SJCRH30 (cell line): ENCODE results near the gene ABHD10. TPM values are rescaled to one million over a fixed set of nuclear protein-coding genes. Genes with fewer than 3 reads are reported as not detected.
A peak's percentile ranks its signal among the peaks of the same experiment; 100 is the strongest.

ENCODE experiments used
- DNase-seq, 2 experiments: peaks; one replicate each; pipeline ENCODE4 v3.0.0-alpha.2; 2015 to 2020
- H3K27ac ChIP-seq: fragments of 250-450 bp; sonication (Bioruptor Pico); 2 replicates; pipeline ENCODE4 v1.5.1; 2020; ENCODE audit warnings: mild to moderate bottlenecking, moderate library complexity
- H3K27me3 ChIP-seq: fragments of 250-450 bp; sonication (Bioruptor Pico); 2 replicates; pipeline ENCODE4 v1.5.1; 2020; ENCODE audit warnings: mild to moderate bottlenecking, moderate library complexity
- H3K36me3 ChIP-seq: fragments of 250-450 bp; sonication (Bioruptor Pico); 2 replicates; pipeline ENCODE4 v1.5.1; 2020; ENCODE audit warnings: mild to moderate bottlenecking, moderate library complexity
- H3K4me1 ChIP-seq: fragments of 250-450 bp; sonication (Bioruptor Pico); 2 replicates; pipeline ENCODE4 v1.5.1; 2020; ENCODE audit warnings: mild to moderate bottlenecking, moderate library complexity
- H3K4me3 ChIP-seq: fragments of 250-450 bp; sonication (Bioruptor Pico); 2 replicates; pipeline ENCODE4 v1.5.1; 2020; ENCODE audit warnings: mild to moderate bottlenecking, moderate library complexity
- H3K9me3 ChIP-seq: fragments of 250-450 bp; sonication (Bioruptor Pico); replicated peaks from 2 replicates; pipeline ENCODE4 v1.5.1; 2020; ENCODE audit warnings: mild to moderate bottlenecking, moderate library complexity
- total RNA-seq: library from RNA; depleted of rRNA; stranded (reverse); fragments of >200 nt; shearing (Covaris generic); gene quantifications from 2 replicates; pipeline ENCODE4 v1.2.3, GENCODE V29; 2014; rRNA removed

Gene ABHD10
- total RNA-seq: 37.4 and 48.7 TPM in 2 replicates

DNA sequence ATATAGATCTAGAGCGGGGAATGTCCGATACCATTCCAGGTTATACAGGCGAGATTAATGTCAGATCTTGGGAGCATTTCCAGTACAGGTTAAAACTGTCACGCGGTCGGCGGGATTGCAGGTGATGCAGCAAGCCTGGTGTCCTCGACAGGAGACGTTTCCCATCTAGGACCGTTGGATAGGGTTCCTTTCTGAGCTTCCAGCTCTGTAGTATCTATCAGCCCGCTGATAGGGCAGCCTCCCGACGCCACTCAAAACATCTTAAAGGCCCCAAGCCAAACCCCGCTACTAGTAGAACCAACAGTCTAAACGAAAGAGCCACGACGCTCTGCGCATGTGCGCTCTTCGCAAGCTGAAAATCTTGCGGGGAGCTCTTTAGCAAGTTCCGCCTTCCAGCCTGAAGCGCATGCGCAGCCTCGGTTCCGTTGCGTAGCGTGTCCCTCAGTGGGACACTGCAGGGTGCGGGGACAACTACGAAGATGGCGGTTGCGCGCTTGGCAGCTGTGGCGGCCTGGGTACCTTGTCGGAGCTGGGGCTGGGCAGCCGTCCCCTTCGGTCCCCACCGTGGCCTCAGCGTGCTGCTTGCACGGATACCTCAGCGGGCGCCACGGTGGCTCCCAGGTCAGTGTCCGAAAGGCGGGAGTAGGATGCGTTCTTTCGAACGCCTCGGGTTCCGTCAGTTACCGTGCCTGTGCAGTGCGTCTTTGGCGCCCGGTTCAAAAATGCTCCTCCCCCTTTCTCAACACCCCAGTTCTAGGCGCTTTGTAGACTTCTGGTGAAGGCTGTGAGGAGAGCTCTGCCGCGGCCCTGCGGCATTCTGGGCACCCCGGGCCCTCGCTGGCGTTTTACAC lies at the start of gene ABHD10:
Gene ABHD10 (plus strand): TSS at position 444 of the 851 bp plus-strand sequence. CDS start 36 bp downstream, at position 480.
- Histone ChIP-seq H3K27ac (peak within 1 kb of the TSS; percentile 70), H3K36me3 (peaks cover 17% of the 10 kb centered on the region), H3K4me1 (peaks cover 6% of the 10 kb centered on the region; the same call in 1 of the 2 replicates), H3K9me3 (no peaks in the 10 kb centered on the region), H3K27me3 (no peaks in the 10 kb centered on the region), H3K4me3 (peak within 1 kb of the TSS; percentile 88)
- DNase-seq: peak; percentile 98 to 99

DNA sequence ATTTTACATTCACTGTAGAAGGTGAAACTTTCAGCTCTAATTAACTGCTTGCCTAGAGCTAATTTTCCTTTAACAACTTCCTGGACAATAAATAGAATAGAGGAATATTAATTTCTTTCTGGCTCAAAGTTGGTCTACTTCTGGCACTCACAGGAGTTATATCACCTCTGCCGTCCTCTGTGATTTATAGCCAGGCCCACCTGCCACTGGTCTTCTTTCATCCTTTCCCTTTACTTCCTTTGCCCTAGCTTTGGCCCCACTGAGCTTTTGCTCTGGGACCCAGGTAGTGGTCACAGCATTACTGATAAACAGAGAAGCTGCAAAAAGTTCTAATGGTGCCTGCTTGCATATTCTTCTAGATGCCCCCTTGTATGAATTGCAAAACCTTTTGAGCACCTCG lies 49.3 kb upstream of the ABHD10 start:
- H3K36me3 ChIP-seq: peaks cover 77% of the 10 kb centered on the region
- H3K9me3 ChIP-seq: no peaks in the 10 kb centered on the region
- peak in 1 of 2 experiments; percentile 51 for DNase-seq
- peaks cover 27% of the 10 kb centered on the region for H3K4me1 ChIP-seq
- no peak overlapping the region for H3K4me3 ChIP-seq
- no peak overlapping the region for H3K27ac ChIP-seq
- no peaks in the 10 kb centered on the region for H3K27me3 ChIP-seq

DNA sequence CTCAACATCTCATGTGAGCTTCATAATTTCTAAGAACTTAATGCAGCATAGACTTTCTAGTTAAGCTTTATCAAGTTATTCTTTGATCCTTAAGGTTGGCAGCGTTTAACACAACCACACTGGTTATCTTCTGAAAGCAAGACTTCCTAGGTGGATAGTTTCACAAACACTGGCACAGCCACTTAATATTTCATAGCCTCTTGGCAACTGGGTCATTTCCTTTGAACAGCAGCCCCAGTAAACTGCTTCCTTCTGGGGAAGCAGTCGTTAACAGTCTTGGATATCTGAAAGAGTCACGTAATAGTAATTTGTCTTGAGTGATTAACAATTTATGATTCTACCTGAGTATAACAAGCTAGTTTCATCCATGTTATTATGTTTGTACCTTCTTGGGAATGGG lies 45.9 kb upstream of the ABHD10 start:
- Histone ChIP-seq H3K4me3 (no peak overlapping the region), H3K9me3 (no peaks in the 10 kb centered on the region), H3K27me3 (no peaks in the 10 kb centered on the region), H3K4me1 (peaks cover 28% of the 10 kb centered on the region), H3K36me3 (peaks cover 81% of the 10 kb centered on the region), H3K27ac (no peak overlapping the region)
- DNase-seq: no peak

DNA sequence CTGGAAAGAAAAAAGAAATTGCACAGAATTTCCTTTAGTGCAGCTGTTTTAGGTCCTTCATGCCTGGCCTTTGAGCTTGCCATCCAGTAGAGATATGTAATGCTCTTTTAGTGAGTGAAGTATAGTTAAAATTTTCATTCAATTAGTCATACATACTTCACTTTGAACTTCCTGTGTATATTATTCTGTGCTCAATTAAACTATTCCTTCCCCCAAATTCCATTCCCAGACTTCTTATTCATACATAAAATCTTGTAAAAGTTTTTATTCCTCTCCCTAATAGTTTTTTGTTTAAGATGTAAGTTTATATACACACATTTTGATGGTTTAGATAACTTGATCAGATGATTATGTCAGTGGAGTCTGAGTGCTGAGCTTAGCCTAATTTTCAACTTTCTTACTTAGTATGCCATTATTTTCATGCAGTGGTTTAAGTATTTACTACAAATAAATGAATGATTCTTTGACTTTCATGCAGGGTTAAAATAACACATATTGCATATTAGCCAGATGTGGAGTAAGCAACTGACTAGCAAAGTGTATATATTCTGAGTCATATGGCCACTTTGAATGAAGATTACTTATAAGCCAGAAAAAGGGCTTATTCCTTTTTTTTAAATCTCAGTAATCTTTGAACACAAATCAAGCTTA lies 42.5 kb upstream of the ABHD10 start:
- Histone ChIP-seq H3K27me3 (no peaks in the 10 kb centered on the region), H3K4me3 (no peak overlapping the region), H3K36me3 (peaks cover 90% of the 10 kb centered on the region), H3K9me3 (no peaks in the 10 kb centered on the region), H3K4me1 (peaks cover 36% of the 10 kb centered on the region), H3K27ac (peak overlapping the region; percentile 81)
- peak; percentile 23 to 55 for DNase-seq

DNA sequence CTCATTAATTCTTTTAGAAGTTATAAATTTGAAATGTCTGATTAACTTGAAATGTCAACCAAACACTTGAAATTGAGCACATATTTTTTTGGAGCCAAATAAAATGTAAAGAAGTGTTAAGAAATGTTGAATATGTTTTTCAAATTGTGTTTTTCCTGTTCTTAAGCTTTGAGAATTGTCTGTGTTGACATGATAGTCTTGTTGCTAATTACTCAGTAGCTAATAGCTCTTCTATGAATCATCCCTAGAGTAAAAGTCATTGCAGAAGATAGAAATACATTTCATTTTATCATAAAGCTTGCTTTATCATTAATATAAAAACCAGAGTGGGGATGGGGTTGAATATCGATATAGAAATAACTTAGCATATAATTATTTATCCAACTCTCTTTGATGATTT lies 41.9 kb upstream of the ABHD10 start:
- H3K36me3 ChIP-seq: peaks cover 89% of the 10 kb centered on the region
- H3K4me1 ChIP-seq: peaks cover 36% of the 10 kb centered on the region
- H3K4me3 ChIP-seq: no peak overlapping the region
- no peak for DNase-seq
- H3K27me3 ChIP-seq: no peaks in the 10 kb centered on the region
- no peaks in the 10 kb centered on the region for H3K9me3 ChIP-seq
- peak overlapping the region; percentile 81 for H3K27ac ChIP-seq

DNA sequence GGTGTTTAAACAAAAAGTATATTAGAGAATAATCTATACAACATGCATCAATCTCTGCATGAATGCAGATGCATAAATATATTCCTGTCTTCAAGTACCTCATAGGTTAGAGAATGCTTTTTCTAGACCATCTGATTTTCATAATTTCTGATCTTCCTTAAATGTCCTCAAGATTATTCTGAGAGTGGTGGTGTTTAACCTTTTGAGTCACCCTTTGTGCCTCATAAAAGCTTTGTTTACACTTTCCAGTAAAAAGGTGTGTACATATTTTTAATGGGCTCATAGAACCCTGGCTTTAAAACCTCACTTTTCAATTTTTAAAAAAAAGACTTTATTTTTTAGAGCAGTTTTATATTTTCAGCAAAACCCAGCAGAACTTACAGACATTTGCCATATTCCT lies 41.0 kb upstream of the ABHD10 start:
- no peak for DNase-seq

DNA sequence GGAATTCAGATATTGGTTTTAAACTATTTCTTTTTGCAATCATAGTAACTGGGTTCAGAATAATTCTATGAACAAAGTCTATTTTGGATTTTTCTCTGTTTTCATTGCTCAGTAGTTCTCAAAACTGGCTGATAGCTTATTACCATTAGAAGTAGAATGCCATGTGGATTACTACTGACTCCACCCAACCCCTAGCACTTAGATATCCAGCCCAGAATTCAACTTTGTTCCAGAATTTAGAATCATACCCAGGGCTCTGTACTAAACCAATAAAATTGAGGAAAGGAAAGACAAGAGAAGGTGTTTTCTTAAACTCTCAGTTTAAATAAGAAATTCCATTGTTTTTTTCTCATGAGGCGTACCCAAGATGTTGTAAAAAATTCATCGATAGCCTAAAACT lies 39.0 kb upstream of the ABHD10 start:
- Histone ChIP-seq H3K4me1 (peaks cover 31% of the 10 kb centered on the region), H3K4me3 (no peak overlapping the region), H3K9me3 (no peaks in the 10 kb centered on the region), H3K27me3 (no peaks in the 10 kb centered on the region), H3K27ac (no peak overlapping the region), H3K36me3 (peaks cover 85% of the 10 kb centered on the region)
- DNase-seq: no peak

More for the DNA sequence above, 41.0 kb upstream of the ABHD10 start:
- no peak overlapping the region for H3K27ac ChIP-seq
- no peaks in the 10 kb centered on the region for H3K27me3 ChIP-seq
- no peak overlapping the region for H3K4me3 ChIP-seq
- H3K4me1 ChIP-seq: peaks cover 36% of the 10 kb centered on the region
- no peaks in the 10 kb centered on the region for H3K9me3 ChIP-seq
- H3K36me3 ChIP-seq: peaks cover 88% of the 10 kb centered on the region

DNA sequence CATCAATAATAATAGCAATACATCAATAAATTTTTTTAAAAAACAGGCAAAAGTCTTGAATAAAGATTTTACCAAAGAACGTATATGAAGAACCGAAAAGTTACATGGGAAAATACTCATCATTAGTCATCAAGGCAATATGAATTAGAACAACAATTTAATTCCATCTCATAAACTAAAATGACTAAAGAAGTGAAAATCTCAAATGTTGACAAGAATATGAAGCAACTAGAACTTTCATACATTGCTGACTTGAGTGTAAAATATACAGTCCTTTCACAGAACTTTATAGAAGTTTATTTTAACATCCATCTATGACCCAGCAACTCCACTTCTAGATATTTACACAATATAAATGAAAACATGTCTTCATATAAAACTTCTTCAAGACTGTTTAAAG lies 35.3 kb upstream of the ABHD10 start:
- no peaks in the 10 kb centered on the region for H3K27me3 ChIP-seq
- no peak overlapping the region for H3K27ac ChIP-seq
- no peaks in the 10 kb centered on the region for H3K9me3 ChIP-seq
- no peak for DNase-seq
- H3K4me3 ChIP-seq: no peak overlapping the region
- peaks cover 8% of the 10 kb centered on the region; the same call in 1 of the 2 replicates for H3K4me1 ChIP-seq
- H3K36me3 ChIP-seq: peaks cover 87% of the 10 kb centered on the region

DNA sequence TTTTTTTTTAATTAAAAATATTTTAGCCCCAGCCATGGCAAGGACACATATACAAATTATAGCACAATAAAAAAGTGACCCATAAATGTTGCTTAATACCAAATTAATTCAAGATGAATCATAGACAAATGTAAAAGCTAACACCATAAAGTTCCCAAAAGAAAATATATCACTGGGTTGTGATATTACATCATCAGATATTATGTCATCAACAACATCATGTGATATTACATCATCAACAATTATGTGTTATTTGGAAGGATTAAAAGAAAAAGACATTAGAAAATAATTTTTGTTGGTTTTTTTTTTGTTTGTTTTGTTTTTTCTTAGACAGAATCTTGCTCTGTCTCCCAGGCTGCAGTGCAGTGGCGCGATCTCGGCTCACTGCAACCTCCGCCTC lies 34.5 kb upstream of the ABHD10 start:
- peaks cover 87% of the 10 kb centered on the region for H3K36me3 ChIP-seq

DNA sequence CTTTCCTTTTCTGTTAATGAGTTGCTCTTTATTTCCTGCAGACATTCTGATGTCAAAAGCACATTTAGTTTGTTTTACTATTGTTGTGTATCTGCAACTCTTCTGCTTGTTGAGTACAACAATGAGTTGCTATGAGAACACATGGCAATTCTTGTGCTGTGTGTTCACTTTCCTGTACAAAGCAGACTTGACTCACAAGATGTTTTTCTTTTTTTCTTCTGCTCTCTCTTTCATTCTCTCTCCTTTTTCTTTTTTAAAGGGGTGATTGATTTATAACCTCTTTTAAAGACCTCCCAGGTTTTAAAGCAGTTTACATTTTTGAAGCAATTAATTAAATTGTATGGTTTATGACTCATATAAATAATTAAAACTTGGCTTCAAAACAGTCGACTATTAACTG lies 31.6 kb upstream of the ABHD10 start:
- Histone ChIP-seq H3K4me3 (no peak overlapping the region), H3K4me1 (no peaks in the 10 kb centered on the region), H3K27me3 (no peaks in the 10 kb centered on the region), H3K36me3 (peaks cover 79% of the 10 kb centered on the region), H3K27ac (no peak overlapping the region), H3K9me3 (no peaks in the 10 kb centered on the region)
- DNase-seq: no peak

More for the DNA sequence above, 34.5 kb upstream of the ABHD10 start:
- DNase-seq: no peak
- Histone ChIP-seq H3K9me3 (no peaks in the 10 kb centered on the region), H3K27me3 (no peaks in the 10 kb centered on the region), H3K4me3 (no peak overlapping the region), H3K4me1 (peaks cover 5% of the 10 kb centered on the region; the same call in 1 of the 2 replicates), H3K27ac (no peak overlapping the region)

DNA sequence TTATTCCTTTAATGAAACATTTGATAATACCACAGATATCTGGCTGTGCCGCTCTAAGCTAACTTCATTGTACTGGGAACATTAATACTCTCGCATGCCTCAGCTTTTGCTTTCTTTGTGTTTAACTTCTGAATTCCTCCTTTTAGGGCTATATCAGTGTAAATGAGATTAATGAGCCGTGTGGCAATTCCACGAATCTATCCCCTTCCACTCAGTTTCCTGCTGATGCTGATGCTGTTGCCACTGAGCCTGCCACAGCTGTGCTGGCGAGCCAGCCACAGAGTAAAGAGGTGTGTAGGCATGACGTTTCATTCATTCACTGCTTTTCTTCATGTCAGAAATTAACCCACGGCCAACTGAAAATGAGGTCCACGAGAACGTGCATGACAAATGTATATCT lies 30.0 kb upstream of the ABHD10 start:
- H3K36me3 ChIP-seq: peaks cover 78% of the 10 kb centered on the region
- no peak overlapping the region for H3K4me3 ChIP-seq
- no peak overlapping the region for H3K27ac ChIP-seq
- no peak for DNase-seq
- H3K27me3 ChIP-seq: no peaks in the 10 kb centered on the region
- no peaks in the 10 kb centered on the region for H3K9me3 ChIP-seq
- H3K4me1 ChIP-seq: no peaks in the 10 kb centered on the region

DNA sequence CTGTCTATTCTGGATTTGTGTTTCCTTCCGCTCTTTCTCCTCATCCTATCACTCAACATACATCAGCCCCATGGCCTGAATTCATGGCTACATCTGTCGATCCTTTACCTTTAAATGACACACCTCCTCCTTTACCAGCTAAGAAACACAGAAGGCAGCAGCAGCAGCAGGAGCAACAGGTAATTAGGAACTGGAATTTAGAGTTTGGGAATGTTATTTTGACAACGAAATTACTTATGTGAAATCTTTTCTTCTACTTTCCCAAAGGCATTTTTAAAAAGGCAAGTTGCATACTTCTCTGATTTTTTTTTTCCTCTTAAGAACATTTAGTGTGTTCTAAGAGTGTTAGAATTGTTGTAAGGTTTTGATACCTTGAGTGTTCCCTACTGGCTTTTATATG lies 29.1 kb upstream of the ABHD10 start:
- peaks cover 79% of the 10 kb centered on the region for H3K36me3 ChIP-seq
- no peak overlapping the region for H3K27ac ChIP-seq
- H3K27me3 ChIP-seq: no peaks in the 10 kb centered on the region
- no peak overlapping the region for H3K4me3 ChIP-seq
- no peaks in the 10 kb centered on the region for H3K4me1 ChIP-seq
- no peaks in the 10 kb centered on the region for H3K9me3 ChIP-seq
- DNase-seq: no peak

DNA sequence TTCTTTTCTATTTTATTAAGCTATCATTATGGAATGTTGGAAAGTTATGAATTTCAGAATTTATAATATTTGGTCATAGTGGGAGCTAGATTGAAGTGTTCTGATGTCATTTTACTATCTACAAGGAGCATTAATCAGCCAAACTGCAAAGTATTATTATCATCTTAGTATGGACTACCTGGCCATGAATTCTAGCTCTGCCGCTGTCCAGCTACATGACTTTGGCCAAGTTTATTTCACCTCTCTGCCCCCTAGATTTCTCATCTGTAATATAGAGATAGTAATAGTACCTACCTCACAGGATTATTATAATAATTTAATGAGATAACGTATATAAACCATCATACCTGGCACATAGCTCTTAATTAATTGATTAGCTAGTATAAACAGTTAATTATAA lies 27.8 kb upstream of the ABHD10 start:
- DNase-seq: no peak
- no peaks in the 10 kb centered on the region for H3K27me3 ChIP-seq
- no peak overlapping the region for H3K4me3 ChIP-seq
- no peak overlapping the region for H3K27ac ChIP-seq
- peaks cover 73% of the 10 kb centered on the region for H3K36me3 ChIP-seq
- H3K4me1 ChIP-seq: peaks cover 2% of the 10 kb centered on the region; the same call in 1 of the 2 replicates
- no peaks in the 10 kb centered on the region for H3K9me3 ChIP-seq

DNA sequence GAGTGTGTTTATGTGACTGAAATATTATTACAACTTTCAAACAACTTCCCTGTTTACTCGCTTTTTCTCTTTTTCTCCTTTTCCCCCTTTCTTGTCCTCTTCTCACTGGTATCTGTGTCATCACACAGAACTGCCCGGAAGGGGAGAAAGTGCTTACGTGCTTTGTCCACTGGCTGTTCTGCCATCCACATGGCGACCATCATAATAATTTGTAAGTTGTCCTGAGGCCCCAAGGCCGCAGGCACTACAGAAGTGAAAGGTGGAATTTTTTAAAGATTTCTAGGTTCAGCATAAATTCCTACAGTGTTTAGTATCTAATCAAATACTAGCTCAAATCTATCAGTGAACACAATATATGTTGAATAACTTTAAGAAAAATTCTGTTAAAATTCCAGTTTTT lies 26.7 kb upstream of the ABHD10 start:
- Histone ChIP-seq H3K27ac (no peak overlapping the region), H3K27me3 (no peaks in the 10 kb centered on the region), H3K4me3 (no peak overlapping the region), H3K4me1 (peaks cover 13% of the 10 kb centered on the region), H3K9me3 (no peaks in the 10 kb centered on the region), H3K36me3 (peaks cover 63% of the 10 kb centered on the region)
- DNase-seq: no peak

DNA sequence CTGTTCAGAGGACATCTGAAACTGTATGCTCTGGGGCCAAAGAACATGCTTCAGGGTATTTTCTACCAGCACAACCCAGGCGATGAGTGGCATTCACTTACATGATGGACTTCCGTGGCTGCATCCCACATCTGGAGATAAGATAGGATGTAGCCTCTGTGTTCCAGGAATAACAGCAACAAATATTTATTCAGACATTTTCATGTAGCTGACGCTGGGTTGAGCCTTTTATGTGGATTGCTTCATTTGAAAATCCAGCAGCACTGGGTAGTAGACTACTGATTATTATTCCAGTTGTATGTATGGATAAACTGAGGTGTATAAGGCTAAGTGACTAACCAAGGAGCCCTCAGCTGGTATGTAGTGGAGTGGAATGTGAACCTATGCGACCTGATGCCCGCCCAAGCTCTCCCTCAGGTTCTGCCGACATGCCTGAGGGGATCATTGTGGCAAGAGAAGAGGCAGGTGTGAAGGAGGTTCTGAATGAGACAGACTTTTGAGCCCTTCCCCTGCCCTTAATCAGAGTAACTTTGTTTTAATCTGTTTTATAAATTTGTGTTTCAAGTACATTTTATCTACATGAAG lies 25.9 kb upstream of the ABHD10 start:
- Histone ChIP-seq H3K9me3 (no peaks in the 10 kb centered on the region), H3K27ac (no peak overlapping the region), H3K4me3 (no peak overlapping the region), H3K4me1 (peaks cover 20% of the 10 kb centered on the region), H3K27me3 (no peaks in the 10 kb centered on the region), H3K36me3 (peaks cover 63% of the 10 kb centered on the region)
- no peak for DNase-seq
